H1 (cell line): ENCODE data around the gene NRXN3. TPM values are rescaled to one million over a fixed set of nuclear protein-coding genes. Genes with fewer than 3 reads are reported as not detected.

Experiments
- FOSL1 ChIP-seq: IDR thresholded peaks from 2 replicates; pipeline ENCODE4 v1.6.1; 2011; ENCODE audit warnings: mild to moderate bottlenecking, low read depth, low read length, moderate library complexity; ENCODE audit not compliant: insufficient read depth
- POLR2AphosphoS5 ChIP-seq: IDR thresholded peaks from 2 replicates; pipeline ENCODE4 v1.6.1; 2011; ENCODE audit warnings: low read depth, low read length
- TEAD4 ChIP-seq: IDR thresholded peaks from 2 replicates; pipeline ENCODE4 v1.6.1; 2012; ENCODE audit warnings: low read depth, low read length, inconsistent platforms, mixed read lengths
- ZNF274 ChIP-seq: IDR thresholded peaks from 2 replicates; pipeline ENCODE4 v1.7.0; 2012; ENCODE audit warnings: low read length, borderline replicate concordance; ENCODE audit errors: extremely low read depth
- polyA plus RNA-seq, 7 experiments: library from polyadenylated mRNA; depleted of rRNA in 3 of 7; stranded (reverse) in 5 of 7; unstranded in 2 of 7; fragments of >200 nt in 5 of 7; fragments of 200-250 nt in 2 of 7; gene quantifications; 1 replicate in 5 of 7; 2 replicates in 1 of 7; 4 replicates in 1 of 7; pipeline versions ENCODE4 v1.2.1 to v1.2.3, GENCODE V29; 2011 to 2013; ENCODE audit warnings: missing spikeins in 2 of 7, mixed read lengths in 2 of 7
- total RNA-seq: library from RNA; stranded (reverse); fragmentation: NEBNext Ultra II Directional; extraction: Animal tissue kit (Norgen Biotek cat#: 25700); gene quantifications from 2 replicates; pipeline ENCODE4 v1.2.1, GENCODE V29; 2021
- TF ChIP-seq, protein P1 (sequence below), 3 experiments: IDR thresholded peaks; 1 replicate in 2 of 3; 2 replicates in 1 of 3; pipeline versions ENCODE4 v1.5.1 to v1.6.1; 2011; ENCODE audit warnings: low read length in 3 of 3, mild to moderate bottlenecking in 3 of 3, inconsistent platforms in 2 of 3, low read depth in 1 of 3, moderate library complexity in 1 of 3; ENCODE audit not compliant: insufficient read depth in 1 of 3; ENCODE audit errors: control extremely low read depth in 1 of 3

The NRXN3 gene
- total and polyA plus RNA-seq, 2 of the 8 experiments (the other 6 are each of a cell fraction or from before 2014, with no cell fraction given) = 2.6 to 4.1 TPM

GRCh38 chr14:78838959-78839358 is 668.8 kb downstream of the NRXN3 start (continued):
- no peak for TF ChIP-seq FOSL1
- no peak for TF ChIP-seq ZNF274
- TF ChIP-seq, protein P1, sequence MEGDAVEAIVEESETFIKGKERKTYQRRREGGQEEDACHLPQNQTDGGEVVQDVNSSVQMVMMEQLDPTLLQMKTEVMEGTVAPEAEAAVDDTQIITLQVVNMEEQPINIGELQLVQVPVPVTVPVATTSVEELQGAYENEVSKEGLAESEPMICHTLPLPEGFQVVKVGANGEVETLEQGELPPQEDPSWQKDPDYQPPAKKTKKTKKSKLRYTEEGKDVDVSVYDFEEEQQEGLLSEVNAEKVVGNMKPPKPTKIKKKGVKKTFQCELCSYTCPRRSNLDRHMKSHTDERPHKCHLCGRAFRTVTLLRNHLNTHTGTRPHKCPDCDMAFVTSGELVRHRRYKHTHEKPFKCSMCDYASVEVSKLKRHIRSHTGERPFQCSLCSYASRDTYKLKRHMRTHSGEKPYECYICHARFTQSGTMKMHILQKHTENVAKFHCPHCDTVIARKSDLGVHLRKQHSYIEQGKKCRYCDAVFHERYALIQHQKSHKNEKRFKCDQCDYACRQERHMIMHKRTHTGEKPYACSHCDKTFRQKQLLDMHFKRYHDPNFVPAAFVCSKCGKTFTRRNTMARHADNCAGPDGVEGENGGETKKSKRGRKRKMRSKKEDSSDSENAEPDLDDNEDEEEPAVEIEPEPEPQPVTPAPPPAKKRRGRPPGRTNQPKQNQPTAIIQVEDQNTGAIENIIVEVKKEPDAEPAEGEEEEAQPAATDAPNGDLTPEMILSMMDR (IDR thresholded peaks at IDR 0.05; ENCODE audit: control extremely low read depth in 1 of 3, insufficient read depth in 1 of 3, low read depth in 1 of 3, low read length in 3 of 3) = no peak
- TF ChIP-seq POLR2AphosphoS5 = no peak
- no peak for TF ChIP-seq TEAD4
- TF ChIP-seq, all 59 proteins: peak for 0
